RWPE2 (cell line): ENCODE results near the gene PCYT2.

ENCODE experiments used
- ATAC-seq: fragments of 200-7000 bp; cut with Tn5 transposase; 3 replicates; pipeline ENCODE4 v1.9.1; 2021; ENCODE audit warnings: low read depth
- DNase-seq: peaks from one replicate; pipeline ENCODE4 v3.0.0-alpha.2; 2020; ENCODE audit warnings: low spot score
- H3K27ac ChIP-seq: fragments of 450-650 bp; 2 replicates; pipeline ENCODE4 v1.5.1; 2017; ENCODE audit warnings: mild to moderate bottlenecking; ENCODE audit not compliant: poor library complexity, severe bottlenecking
- H3K27me3 ChIP-seq: fragments of 250-450 bp; sonication (Bioruptor Pico); 2 replicates; pipeline ENCODE4 v1.5.1; 2021; ENCODE audit warnings: mild to moderate bottlenecking, moderate library complexity; ENCODE audit not compliant: insufficient read depth, poor library complexity, severe bottlenecking
- H3K36me3 ChIP-seq: fragments of 250-450 bp; sonication (Bioruptor Pico); 2 replicates; pipeline ENCODE4 v1.5.1; 2020; ENCODE audit warnings: low read depth, mild to moderate bottlenecking, moderate library complexity
- H3K4me1 ChIP-seq: fragments of 250-450 bp; sonication (Bioruptor Pico); 2 replicates; pipeline ENCODE4 v1.5.1; 2021; ENCODE audit warnings: mild to moderate bottlenecking, moderate library complexity; ENCODE audit not compliant: insufficient read depth, poor library complexity, severe bottlenecking
- H3K4me3 ChIP-seq: fragments of 250-450 bp; sonication (Bioruptor Pico); 2 replicates; pipeline ENCODE4 v1.5.1; 2021; ENCODE audit warnings: mild to moderate bottlenecking, moderate library complexity; ENCODE audit not compliant: severe bottlenecking
- H3K9me3 ChIP-seq: fragments of 250-450 bp; sonication (Bioruptor Pico); 2 replicates; pipeline ENCODE4 v1.5.1; 2021; ENCODE audit warnings: mild to moderate bottlenecking, moderate library complexity; ENCODE audit not compliant: severe bottlenecking
- TF ChIP-seq, protein P1 (sequence below): fragments of 450-650 bp; IDR thresholded peaks from one replicate; pipeline ENCODE4 v1.5.1; 2017; ENCODE audit warnings: mild to moderate bottlenecking, moderate library complexity; ENCODE audit not compliant: poor library complexity, severe bottlenecking

PCYT2 gene

DNA sequence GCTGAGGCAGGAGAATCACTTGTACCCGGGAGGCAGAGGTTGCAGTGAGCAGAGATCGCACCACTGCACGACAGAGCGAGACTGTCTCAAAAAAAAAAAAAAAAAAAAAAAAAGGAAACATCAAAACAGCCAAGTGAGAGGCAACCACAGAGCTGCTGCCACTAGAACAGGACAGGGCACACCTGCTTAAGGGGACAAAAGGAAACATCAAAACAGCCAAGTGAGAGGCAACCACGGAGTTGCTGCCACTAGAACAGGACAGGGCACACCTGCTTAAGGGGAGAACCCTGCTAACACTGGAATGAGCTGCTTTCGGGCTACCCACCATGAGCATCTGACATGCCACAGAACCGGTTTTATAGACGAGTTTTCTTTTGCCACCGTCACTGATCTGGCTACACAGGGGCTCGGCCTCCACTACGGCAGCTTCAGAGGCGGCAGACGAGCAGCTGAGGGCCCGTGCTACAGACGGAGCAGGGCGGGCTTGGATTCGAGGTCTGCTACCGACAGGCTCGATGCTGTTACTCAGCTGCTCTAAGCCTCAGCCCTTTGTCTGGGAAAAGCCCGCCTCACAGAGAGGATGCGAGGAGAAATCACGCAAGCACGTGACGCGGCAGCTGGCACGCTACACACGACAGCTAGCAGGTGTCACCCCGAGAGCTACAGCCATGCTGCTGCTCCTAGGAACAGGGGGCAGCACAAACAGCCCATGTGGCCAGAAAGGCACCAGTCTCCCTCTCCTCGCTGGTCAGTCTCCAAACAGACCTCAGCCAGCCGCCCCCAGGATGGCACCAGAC lies 52.8 kb downstream of the PCYT2 start:
- no peak overlapping the region for H3K27ac ChIP-seq
- no peaks in the 10 kb centered on the region for H3K27me3 ChIP-seq
- H3K4me1 ChIP-seq, result peaks cover 8% of the 10 kb centered on the region
- no peak for ATAC-seq
- no peaks in the 10 kb centered on the region for H3K9me3 ChIP-seq
- peak overlapping the region; percentile 80 for H3K4me3 ChIP-seq
- no peak for DNase-seq
- TF ChIP-seq, protein P1, sequence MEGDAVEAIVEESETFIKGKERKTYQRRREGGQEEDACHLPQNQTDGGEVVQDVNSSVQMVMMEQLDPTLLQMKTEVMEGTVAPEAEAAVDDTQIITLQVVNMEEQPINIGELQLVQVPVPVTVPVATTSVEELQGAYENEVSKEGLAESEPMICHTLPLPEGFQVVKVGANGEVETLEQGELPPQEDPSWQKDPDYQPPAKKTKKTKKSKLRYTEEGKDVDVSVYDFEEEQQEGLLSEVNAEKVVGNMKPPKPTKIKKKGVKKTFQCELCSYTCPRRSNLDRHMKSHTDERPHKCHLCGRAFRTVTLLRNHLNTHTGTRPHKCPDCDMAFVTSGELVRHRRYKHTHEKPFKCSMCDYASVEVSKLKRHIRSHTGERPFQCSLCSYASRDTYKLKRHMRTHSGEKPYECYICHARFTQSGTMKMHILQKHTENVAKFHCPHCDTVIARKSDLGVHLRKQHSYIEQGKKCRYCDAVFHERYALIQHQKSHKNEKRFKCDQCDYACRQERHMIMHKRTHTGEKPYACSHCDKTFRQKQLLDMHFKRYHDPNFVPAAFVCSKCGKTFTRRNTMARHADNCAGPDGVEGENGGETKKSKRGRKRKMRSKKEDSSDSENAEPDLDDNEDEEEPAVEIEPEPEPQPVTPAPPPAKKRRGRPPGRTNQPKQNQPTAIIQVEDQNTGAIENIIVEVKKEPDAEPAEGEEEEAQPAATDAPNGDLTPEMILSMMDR, result no peak
- peaks cover 80% of the 10 kb centered on the region for H3K36me3 ChIP-seq

DNA sequence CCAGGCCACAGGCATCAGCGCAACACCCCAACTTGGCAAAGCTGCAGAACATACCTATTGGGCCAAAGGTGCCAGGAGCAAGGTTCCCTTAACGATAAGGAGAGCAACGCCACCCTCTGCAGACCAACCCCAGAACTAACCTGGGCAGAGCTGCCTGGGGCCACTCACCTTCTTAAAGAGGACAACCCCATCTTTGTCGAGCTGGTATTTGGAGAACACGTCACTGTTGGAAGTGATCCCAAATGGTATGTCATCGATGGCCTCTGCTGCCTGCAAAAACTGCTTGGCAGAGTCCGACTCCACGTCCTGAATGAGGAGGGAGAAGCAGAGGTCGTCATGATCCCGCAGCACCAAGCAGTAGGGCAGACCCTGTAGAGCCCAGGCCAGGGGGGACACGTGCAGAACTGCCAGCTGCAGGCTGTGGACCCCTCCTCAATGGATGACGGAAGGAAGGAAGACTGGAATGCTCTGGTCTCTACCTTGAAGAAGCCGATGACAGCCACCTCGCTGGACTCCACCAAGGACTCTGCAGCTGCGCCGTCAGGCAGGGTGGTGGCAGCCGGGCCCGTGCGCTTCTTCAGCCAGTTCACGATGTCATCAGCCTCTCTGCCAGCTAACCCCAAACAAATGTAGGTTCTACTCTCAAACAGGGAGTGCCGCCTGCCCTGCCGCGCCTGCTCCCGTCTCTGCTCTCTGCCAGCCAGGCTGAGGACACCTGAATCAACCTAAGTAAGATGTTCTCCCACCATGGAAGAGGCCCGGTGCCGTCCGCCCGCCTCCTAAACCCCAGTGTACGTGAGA lies 56.0 kb downstream of the PCYT2 start:
- Histone ChIP-seq H3K36me3 (peaks cover 97% of the 10 kb centered on the region), H3K27ac (no peak overlapping the region), H3K27me3 (no peaks in the 10 kb centered on the region), H3K4me1 (peaks cover 8% of the 10 kb centered on the region), H3K4me3 (no peak overlapping the region), H3K9me3 (no peaks in the 10 kb centered on the region)
- DNase-seq (no peak), ATAC-seq (0 out of 3 replicates have a peak, but pooled peaks have one; percentile 13)
- TF ChIP-seq, protein P1, result peak; percentile 2

DNA sequence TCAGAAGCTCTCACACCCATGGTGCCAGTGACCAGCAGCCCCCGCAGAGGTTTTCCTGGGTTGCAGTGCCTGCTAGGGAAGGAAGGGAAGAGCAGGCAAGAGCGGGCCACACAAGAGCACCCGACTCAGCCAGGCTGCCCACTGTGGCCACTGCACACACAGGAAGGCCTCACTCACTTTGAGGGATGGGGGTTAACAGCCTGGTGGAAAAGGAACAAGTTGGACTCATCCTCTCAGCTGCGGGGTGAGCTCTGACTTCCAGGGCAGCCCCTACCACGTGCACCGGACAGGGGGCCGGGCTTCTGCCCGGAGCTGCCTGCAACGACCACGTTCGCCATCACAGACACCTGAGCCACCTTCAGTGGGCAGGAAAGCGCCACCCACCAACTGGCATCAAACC lies 59.0 kb downstream of the PCYT2 start:
- H3K27me3 ChIP-seq, result no peaks in the 10 kb centered on the region
- TF ChIP-seq, protein P1, result no peak
- H3K9me3 ChIP-seq, result no peaks in the 10 kb centered on the region
- no peak for DNase-seq
- H3K4me3 ChIP-seq, result no peak overlapping the region
- H3K27ac ChIP-seq, result no peak overlapping the region
- peaks cover 100% of the 10 kb centered on the region for H3K36me3 ChIP-seq
- ATAC-seq, result no peak
- no peaks in the 10 kb centered on the region for H3K4me1 ChIP-seq

DNA sequence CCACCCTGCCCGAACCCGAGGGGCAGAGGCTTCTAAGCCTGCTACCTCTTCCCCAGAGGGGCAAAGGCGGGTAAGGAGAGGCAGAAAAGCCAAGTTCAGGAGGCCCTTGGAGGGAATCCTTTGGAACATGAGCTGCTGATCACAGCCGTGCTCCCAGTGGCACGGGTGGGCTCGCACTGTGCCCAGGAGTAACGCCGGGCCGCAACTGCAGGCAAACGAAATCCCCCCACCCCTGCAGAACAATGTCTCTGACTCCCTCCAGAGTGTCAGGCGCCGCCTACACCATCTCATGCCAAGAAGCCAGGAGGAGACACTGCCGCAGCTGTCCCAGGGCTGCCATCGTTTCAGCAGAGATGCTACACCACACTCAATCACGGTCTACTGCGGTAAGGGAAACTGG lies 59.8 kb downstream of the PCYT2 start:
- DNase-seq (no peak), ATAC-seq (no peak)
- Histone ChIP-seq H3K27me3 (no peaks in the 10 kb centered on the region), H3K4me3 (no peak overlapping the region), H3K27ac (no peak overlapping the region), H3K4me1 (no peaks in the 10 kb centered on the region), H3K9me3 (no peaks in the 10 kb centered on the region), H3K36me3 (peaks cover 100% of the 10 kb centered on the region)
- TF ChIP-seq, protein P1, result no peak
